ENCODE results near the gene TMEM222.

TMEM222 gene

GRCh38 chr1:27351541-27352107, 29.7 kb downstream of the TMEM222 start:
- TF ChIP-seq CTCF (IDR thresholded peaks at IDR 0.05; ENCODE audit: insufficient read depth, low read depth, low read length, missing control alignments), result no peak
- no peak overlapping the region for H3K4me3 ChIP-seq (ENCODE audit: low read depth, low read length)
- DNase-seq (ENCODE audit: low read depth), result no peak

- no peak for DNase-seq (ENCODE audit: low read depth)
- no peak overlapping the region for H3K4me3 ChIP-seq (ENCODE audit: low read depth, low read length)
- no peak for TF ChIP-seq CTCF (IDR thresholded peaks at IDR 0.05; ENCODE audit: insufficient read depth, low read depth, low read length, missing control alignments)
These were observed 31.2 kb downstream of the TMEM222 start for GRCh38 chr1:27353166-27353565.

GRCh38 chr1:27353629-27354028, 31.7 kb downstream of the TMEM222 start:
- no peak for TF ChIP-seq CTCF (IDR thresholded peaks at IDR 0.05; ENCODE audit: insufficient read depth, low read depth, low read length, missing control alignments)

GRCh38 chr1:27355683-27356082, 33.7 kb downstream of the TMEM222 start:
- no peak for TF ChIP-seq CTCF (IDR thresholded peaks at IDR 0.05; ENCODE audit: insufficient read depth, low read depth, low read length, missing control alignments)
- DNase-seq (ENCODE audit: low read depth), result no peak
- no peak overlapping the region for H3K4me3 ChIP-seq (ENCODE audit: low read depth, low read length)

More at GRCh38 chr1:27353629-27354028, 31.7 kb downstream of the TMEM222 start:
- DNase-seq (ENCODE audit: low read depth), result no peak
- H3K4me3 ChIP-seq (ENCODE audit: low read depth, low read length), result no peak overlapping the region

GRCh38 chr1:27356277-27356618, 34.3 kb downstream of the TMEM222 start:
- no peak overlapping the region for H3K4me3 ChIP-seq (ENCODE audit: low read depth, low read length)
- DNase-seq (ENCODE audit: low read depth), result no peak
- no peak for TF ChIP-seq CTCF (IDR thresholded peaks at IDR 0.05; ENCODE audit: insufficient read depth, low read depth, low read length, missing control alignments)

GRCh38 chr1:27356619-27357280, 34.8 kb downstream of the TMEM222 start:
- TF ChIP-seq CTCF (IDR thresholded peaks at IDR 0.05; ENCODE audit: insufficient read depth, low read depth, low read length, missing control alignments), result no peak
- no peak overlapping the region for H3K4me3 ChIP-seq (ENCODE audit: low read depth, low read length)
- DNase-seq (ENCODE audit: low read depth), result no peak

Data from GM12865 (cell line).